Central memory CD8-positive, alpha-beta T cell (primary cell): ENCODE measurements around the gene CTSD.

Source experiments
- ATAC-seq: fragments of 150-1000 bp; cut with Tn5 transposase; replicated peaks from 2 replicates; pipeline ENCODE4 v1.10.0; 2022; ENCODE audit warnings: mild to moderate bottlenecking, moderate FRiP score, moderate number of reproducible peaks; ENCODE audit not compliant: poor library complexity, severe bottlenecking; ENCODE audit errors: extremely low read depth
- DNase-seq, 2 donors: peaks; one replicate each; pipeline ENCODE4 v3.0.0; 2021; ENCODE audit warnings: low spot score in 2 of 2
- H3K27ac Mint-ChIP-seq: one replicate; pipeline ENCODE4 v1.8.0; 2022; ENCODE audit warnings: low read depth, mild to moderate bottlenecking, moderate library complexity, mixed read lengths
- H3K27me3 Mint-ChIP-seq: one replicate; pipeline ENCODE4 v1.8.0; 2022; ENCODE audit warnings: mixed read lengths
- H3K36me3 Mint-ChIP-seq: one replicate; pipeline ENCODE4 v1.8.0; 2022; ENCODE audit warnings: mild to moderate bottlenecking, moderate library complexity, mixed read lengths; ENCODE audit not compliant: insufficient read depth
- H3K4me1 Mint-ChIP-seq: one replicate; pipeline ENCODE4 v1.8.0; 2022; ENCODE audit warnings: mixed read lengths
- H3K4me3 Mint-ChIP-seq: one replicate; pipeline ENCODE4 v1.8.0; 2022; ENCODE audit warnings: mild to moderate bottlenecking, moderate library complexity, mixed read lengths
- H3K9me3 Mint-ChIP-seq: one replicate; pipeline ENCODE4 v1.8.0; 2022; ENCODE audit warnings: mixed read lengths

Gene CTSD

GRCh38 chr11:1740786-1741530 lies 22.8 kb downstream of the CTSD start:
- no peaks in the 10 kb centered on the region for H3K4me1 Mint-ChIP-seq
- no peak overlapping the region for H3K4me3 Mint-ChIP-seq
- no peak overlapping the region for H3K27ac Mint-ChIP-seq
- H3K36me3 Mint-ChIP-seq = peaks cover 1% of the 10 kb centered on the region
- H3K9me3 Mint-ChIP-seq = peaks cover 10% of the 10 kb centered on the region
- no peak for ATAC-seq
- H3K27me3 Mint-ChIP-seq = peaks cover under 1% of the 10 kb centered on the region
- no peak for DNase-seq

DNA sequence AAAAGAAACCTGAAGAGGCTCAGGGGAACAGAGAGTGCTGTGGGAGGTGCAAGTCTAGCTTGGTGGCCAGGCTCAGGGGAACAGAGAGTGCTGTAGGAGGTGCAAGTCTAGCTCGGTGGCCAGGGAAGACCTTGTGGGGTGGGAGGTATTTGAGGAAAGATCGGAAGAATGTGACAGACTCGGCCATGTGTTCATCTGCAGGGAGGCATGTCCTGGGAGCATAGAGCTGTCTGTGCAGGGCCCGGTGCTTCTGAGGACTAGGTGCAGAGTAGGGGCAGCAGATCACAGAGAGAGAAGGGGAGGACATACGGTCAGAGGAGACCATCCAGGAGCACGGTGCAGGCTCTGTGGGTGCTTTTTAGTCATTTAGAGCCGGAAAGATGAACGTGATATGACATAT lies 24.2 kb downstream of the CTSD start:
- Mint-ChIP-seq H3K27me3 (peaks cover 8% of the 10 kb centered on the region), H3K9me3 (peaks cover 11% of the 10 kb centered on the region), H3K27ac (no peak overlapping the region), H3K36me3 (no peaks in the 10 kb centered on the region), H3K4me1 (no peaks in the 10 kb centered on the region), H3K4me3 (no peak overlapping the region)
- ATAC-seq (no peak), DNase-seq (no peak)

- no peak for ATAC-seq
- no peak for DNase-seq
- Mint-ChIP-seq H3K36me3 (peaks cover under 1% of the 10 kb centered on the region), H3K4me1 (peaks cover 11% of the 10 kb centered on the region), H3K27me3 (peaks cover 17% of the 10 kb centered on the region), H3K4me3 (no peak overlapping the region), H3K9me3 (peaks cover 11% of the 10 kb centered on the region), H3K27ac (no peak overlapping the region)
Measured at GRCh38 chr11:1738380-1738779, 25.3 kb downstream of the CTSD start.

DNA sequence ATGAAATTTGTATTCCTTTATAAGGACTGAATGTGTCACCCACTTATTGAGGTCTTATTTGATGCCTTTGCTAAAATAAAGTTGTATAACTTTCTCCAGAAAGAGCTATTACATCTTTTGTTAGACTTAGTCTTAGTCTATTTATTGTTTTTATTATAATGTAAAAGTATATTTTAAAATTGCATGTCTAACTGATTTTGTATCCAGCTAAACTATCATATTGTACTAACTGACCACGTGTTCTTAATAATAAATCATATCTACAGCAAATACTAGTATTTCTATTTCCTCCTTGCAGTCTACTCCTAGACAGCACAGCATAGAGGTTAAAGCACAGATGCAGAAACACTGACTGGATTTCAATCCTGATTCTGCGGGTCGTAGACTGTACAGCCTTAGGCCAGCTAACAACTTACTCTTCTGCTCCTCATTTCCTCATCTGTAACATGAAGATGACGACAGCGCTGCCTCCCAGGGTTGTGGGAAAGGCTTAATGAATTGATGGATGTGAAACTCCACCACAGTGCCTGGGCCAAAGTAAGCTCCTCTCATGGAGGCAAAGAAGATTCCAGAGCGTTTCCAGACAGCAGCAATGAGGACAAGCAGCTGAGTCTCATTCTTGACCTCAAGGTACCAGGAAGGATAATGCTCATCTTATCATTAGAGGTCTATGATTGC lies 26.5 kb downstream of the CTSD start:
- DNase-seq (no peak), ATAC-seq (no peak)
- Mint-ChIP-seq H3K9me3 (peaks cover 11% of the 10 kb centered on the region), H3K36me3 (peaks cover 2% of the 10 kb centered on the region), H3K4me1 (peaks cover 12% of the 10 kb centered on the region), H3K27ac (no peak overlapping the region), H3K4me3 (no peak overlapping the region), H3K27me3 (peaks cover 18% of the 10 kb centered on the region)

- peaks cover 12% of the 10 kb centered on the region for H3K4me1 Mint-ChIP-seq
- H3K4me3 Mint-ChIP-seq = no peak overlapping the region
- no peak for DNase-seq
- H3K27ac Mint-ChIP-seq = no peak overlapping the region
- peaks cover 18% of the 10 kb centered on the region for H3K27me3 Mint-ChIP-seq
- peaks cover 11% of the 10 kb centered on the region for H3K9me3 Mint-ChIP-seq
- no peak for ATAC-seq
- peaks cover 2% of the 10 kb centered on the region for H3K36me3 Mint-ChIP-seq
Measured at GRCh38 chr11:1736447-1736992, 27.2 kb downstream of the CTSD start.

DNA sequence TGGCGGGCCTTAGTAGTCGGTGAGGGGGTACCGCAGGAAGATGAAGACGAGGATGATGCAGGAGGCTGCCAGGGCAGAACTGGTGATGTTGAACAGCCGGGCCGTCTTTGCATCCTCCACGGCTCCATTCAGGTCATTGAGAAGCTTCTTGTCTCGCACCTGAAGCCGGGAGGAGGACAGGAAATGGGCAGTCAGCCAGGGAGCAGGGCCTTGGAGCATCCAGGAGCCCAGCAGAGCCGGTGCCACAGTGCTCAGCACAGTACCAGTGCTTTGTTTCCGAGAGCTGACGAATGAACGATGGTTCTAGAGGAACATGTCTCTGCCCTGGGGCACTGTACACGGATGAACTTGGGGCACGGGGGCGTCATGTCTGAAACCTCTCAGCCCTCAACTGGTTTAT lies 28.5 kb downstream of the CTSD start:
- Mint-ChIP-seq H3K36me3 (peaks cover 2% of the 10 kb centered on the region), H3K27me3 (peaks cover 18% of the 10 kb centered on the region), H3K4me1 (peaks cover 12% of the 10 kb centered on the region), H3K4me3 (no peak overlapping the region), H3K9me3 (peaks cover 11% of the 10 kb centered on the region), H3K27ac (no peak overlapping the region)
- DNase-seq (no peak), ATAC-seq (no peak)

GRCh38 chr11:1734641-1735081 lies 29.1 kb downstream of the CTSD start:
- peaks cover 2% of the 10 kb centered on the region for H3K36me3 Mint-ChIP-seq

DNA sequence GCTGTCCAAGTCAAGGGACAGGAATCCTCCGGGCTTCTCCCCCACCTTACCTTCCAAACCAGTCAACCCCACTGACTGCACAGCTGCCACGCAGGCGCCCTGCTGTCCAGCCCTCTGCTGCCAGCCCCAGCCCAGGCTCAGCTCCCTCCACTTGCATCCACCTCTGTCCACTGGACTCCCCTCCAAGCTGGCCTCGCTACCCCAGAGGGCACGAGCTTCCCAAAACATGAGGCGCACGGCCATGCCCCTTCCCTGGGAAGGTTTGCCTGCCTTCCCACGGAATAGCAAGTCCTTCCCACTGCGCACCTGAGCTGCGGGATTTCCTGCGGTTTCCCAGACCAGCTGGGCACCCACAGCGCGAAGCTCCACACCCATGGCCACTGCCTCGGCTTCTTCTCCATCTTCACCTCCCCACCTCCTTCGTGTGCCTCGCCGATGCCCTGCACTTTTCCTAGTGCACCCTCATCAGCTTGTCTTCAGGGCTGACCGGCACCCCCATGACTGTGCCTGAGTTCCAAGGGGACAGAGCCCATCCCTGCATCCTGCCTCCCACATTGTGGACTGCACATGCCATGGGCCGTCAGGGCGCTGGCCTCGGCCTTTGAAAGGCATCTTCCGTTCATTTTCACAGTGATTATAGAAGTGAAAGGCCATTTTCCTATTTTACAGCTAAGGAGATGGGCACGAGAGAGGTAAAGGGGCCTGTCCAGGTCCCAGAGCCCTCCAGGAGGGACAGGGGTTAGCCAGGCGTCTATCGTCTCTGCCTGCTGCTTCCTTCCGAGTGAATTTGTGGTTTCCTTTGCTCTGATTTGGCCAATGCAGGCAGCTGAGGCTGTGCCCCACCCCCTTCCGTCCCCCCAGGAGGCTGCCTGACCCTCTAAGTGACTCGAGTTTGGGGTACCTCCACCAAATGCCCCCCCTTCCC lies 29.7 kb downstream of the CTSD start:
- peaks cover 14% of the 10 kb centered on the region for H3K4me1 Mint-ChIP-seq
- peaks cover 22% of the 10 kb centered on the region for H3K27me3 Mint-ChIP-seq
- ATAC-seq = no peak
- H3K36me3 Mint-ChIP-seq = peaks cover 2% of the 10 kb centered on the region
- no peak overlapping the region for H3K27ac Mint-ChIP-seq
- H3K4me3 Mint-ChIP-seq = no peak overlapping the region
- no peak for DNase-seq
- peaks cover 11% of the 10 kb centered on the region for H3K9me3 Mint-ChIP-seq

More at GRCh38 chr11:1734641-1735081, 29.1 kb downstream of the CTSD start:
- peaks cover 11% of the 10 kb centered on the region for H3K9me3 Mint-ChIP-seq
- peaks cover 18% of the 10 kb centered on the region for H3K27me3 Mint-ChIP-seq
- no peak overlapping the region for H3K27ac Mint-ChIP-seq
- DNase-seq (no peak), ATAC-seq (no peak)
- H3K4me3 Mint-ChIP-seq = no peak overlapping the region
- peaks cover 12% of the 10 kb centered on the region for H3K4me1 Mint-ChIP-seq

- ATAC-seq (no peak), DNase-seq (no peak)
- Mint-ChIP-seq H3K4me3 (no peak overlapping the region), H3K27me3 (peaks cover 30% of the 10 kb centered on the region), H3K27ac (no peak overlapping the region), H3K9me3 (peaks cover 11% of the 10 kb centered on the region), H3K4me1 (peaks cover 23% of the 10 kb centered on the region), H3K36me3 (peaks cover 2% of the 10 kb centered on the region)
Measured at GRCh38 chr11:1733009-1733715, 30.6 kb downstream of the CTSD start.

- no peak overlapping the region for H3K4me3 Mint-ChIP-seq
- peaks cover 11% of the 10 kb centered on the region for H3K9me3 Mint-ChIP-seq
- ATAC-seq (no peak), DNase-seq (no peak)
- H3K36me3 Mint-ChIP-seq = peaks cover 2% of the 10 kb centered on the region
- H3K4me1 Mint-ChIP-seq = peaks cover 29% of the 10 kb centered on the region
- H3K27me3 Mint-ChIP-seq = peaks cover 36% of the 10 kb centered on the region
- H3K27ac Mint-ChIP-seq = no peak overlapping the region
Measured at GRCh38 chr11:1732418-1733008, 31.2 kb downstream of the CTSD start.

DNA sequence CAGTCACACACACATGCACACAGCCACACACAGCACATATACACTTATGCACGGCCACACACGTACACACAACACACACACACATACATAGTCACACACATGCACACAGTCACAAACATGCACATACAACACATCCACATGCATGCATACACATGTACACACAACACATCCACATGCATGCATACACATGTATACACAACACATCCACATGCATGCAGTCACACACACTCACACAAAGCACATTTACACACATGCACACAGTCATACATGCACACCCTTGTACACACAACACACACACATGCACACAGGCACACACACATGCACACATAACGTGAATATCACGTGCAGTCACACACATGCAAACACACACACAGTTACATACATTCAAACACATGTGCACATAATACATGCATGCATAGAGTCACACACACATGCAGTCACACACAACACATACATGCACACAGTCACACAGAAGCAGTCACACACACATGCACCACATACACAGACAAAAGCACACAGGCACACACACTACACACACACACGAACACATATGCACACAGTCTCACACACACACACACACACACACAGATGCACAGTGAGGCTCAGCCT lies 32.2 kb downstream of the CTSD start:
- H3K4me1 Mint-ChIP-seq = peaks cover 30% of the 10 kb centered on the region
- ATAC-seq = no peak
- H3K27me3 Mint-ChIP-seq = peaks cover 40% of the 10 kb centered on the region
- H3K4me3 Mint-ChIP-seq = no peak overlapping the region
- no peak overlapping the region for H3K27ac Mint-ChIP-seq
- no peak for DNase-seq
- H3K9me3 Mint-ChIP-seq = peaks cover 7% of the 10 kb centered on the region
- H3K36me3 Mint-ChIP-seq = peaks cover 2% of the 10 kb centered on the region
